OCI-LY3 (cell line): Measurements from ENCODE around the gene SOX4.

Experiments
- H2AFZ ChIP-seq: fragments of 200-600, 300-600 bp; shearing (Covaris generic); 2 replicates; pipeline ENCODE4 v1.6.0; 2014; ENCODE audit warnings: antibody characterized with exemption, low read depth, low read length
- H3K27ac ChIP-seq: fragments of 200-600, 300-600 bp; sonication (generic); 2 replicates; pipeline ENCODE4 v1.5.1; 2014; ENCODE audit warnings: mild to moderate bottlenecking, low read length, moderate library complexity, mixed read lengths
- H3K27me3 ChIP-seq: fragments of 200-600, 300-600 bp; sonication (generic); 2 replicates; pipeline ENCODE4 v1.6.1; 2014; ENCODE audit warnings: low read depth, low read length, mixed read lengths
- H3K36me3 ChIP-seq: fragments of 200-600, 300-600 bp; sonication (generic); replicated peaks from 2 replicates; pipeline ENCODE3; 2014; ENCODE audit warnings: low read depth, low read length, mixed read lengths
- H3K4me1 ChIP-seq: fragments of 300-600, 200-600 bp; sonication (generic); 2 replicates; pipeline ENCODE4 v1.6.1; 2014; ENCODE audit warnings: low read length, mixed read lengths
- H3K4me2 ChIP-seq: fragments of 200-600, 300-600 bp; sonication (generic); 2 replicates; pipeline ENCODE4 v1.6.1; 2014; ENCODE audit warnings: low read length, mixed read lengths
- H3K4me3 ChIP-seq: fragments of 300-600, 200-600 bp; sonication (generic); 2 replicates; pipeline ENCODE4 v1.5.1; 2014; ENCODE audit warnings: antibody characterized with exemption, mild to moderate bottlenecking, low read length, moderate library complexity
- H3K79me2 ChIP-seq: fragments of 300-600, 200-600 bp; shearing (Covaris generic); 2 replicates; pipeline ENCODE4 v1.6.1; 2014; ENCODE audit warnings: mild to moderate bottlenecking, low read length, mixed read lengths
- H3K9ac ChIP-seq: fragments of 300-600, 200-600 bp; shearing (Covaris generic); 2 replicates; pipeline ENCODE4 v1.6.0; 2014; ENCODE audit warnings: mild to moderate bottlenecking, low read length, moderate library complexity
- H3K9me3 ChIP-seq: fragments of 200-600, 300-600 bp; shearing (Covaris generic); 2 replicates; pipeline ENCODE4 v1.6.1; 2014; ENCODE audit warnings: low read length, mixed read lengths; ENCODE audit not compliant: insufficient read depth
- H4K20me1 ChIP-seq: fragments of 200-600, 300-600 bp; sonication (generic); 2 replicates; pipeline ENCODE4 v1.6.1; 2016; ENCODE audit warnings: low read length, mixed read lengths; ENCODE audit not compliant: insufficient read depth
- CTCF ChIP-seq: fragments of 200-600, 300-600 bp; sonication (generic); IDR thresholded peaks from 2 replicates; pipeline ENCODE4 v1.5.1; 2014; ENCODE audit warnings: antibody characterized with exemption, low read length, low read depth
- EZH2phosphoT487 ChIP-seq: fragments of 200-600 bp; shearing (Covaris generic); IDR thresholded peaks from 2 replicates; pipeline ENCODE4 v1.6.1; 2018; ENCODE audit warnings: antibody characterized with exemption, mixed run types, low read depth

Gene SOX4

DNA sequence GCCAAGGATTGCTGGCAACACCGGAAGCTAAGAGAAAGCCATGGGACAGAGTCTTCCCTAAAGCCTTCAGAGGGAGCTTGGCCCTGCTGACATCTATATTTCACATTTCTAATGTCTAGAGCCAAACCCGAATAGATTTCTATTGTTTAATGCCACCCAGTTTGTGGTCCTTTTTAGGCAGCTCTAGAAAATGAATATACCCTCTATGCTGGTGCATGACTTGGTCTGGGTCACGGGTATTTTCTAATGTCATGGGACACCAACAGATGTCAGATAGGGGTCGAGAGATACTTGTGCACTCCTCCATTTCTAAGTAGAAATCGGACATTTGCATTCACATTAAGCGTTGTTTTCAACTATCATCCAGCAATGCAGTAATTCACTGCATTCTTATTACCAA lies 37.0 kb upstream of the SOX4 start:
- Histone ChIP-seq H3K79me2 (no peaks in the 10 kb centered on the region), H2AFZ (no peak overlapping the region), H3K27ac (no peak overlapping the region), H3K9me3 (no peaks in the 10 kb centered on the region), H3K4me3 (no peak overlapping the region), H3K4me1 (no peaks in the 10 kb centered on the region), H4K20me1 (no peaks in the 10 kb centered on the region), H3K9ac (no peak overlapping the region), H3K36me3 (no peaks in the 10 kb centered on the region), H3K4me2 (no peak overlapping the region), H3K27me3 (no peaks in the 10 kb centered on the region)
- TF ChIP-seq EZH2phosphoT487 (no peak), CTCF (no peak)

GRCh38 chr6:21556968-21557721 lies 36.4 kb upstream of the SOX4 start:
- Histone ChIP-seq H3K27ac (no peak overlapping the region), H3K27me3 (no peaks in the 10 kb centered on the region), H4K20me1 (no peaks in the 10 kb centered on the region), H3K4me1 (no peaks in the 10 kb centered on the region), H3K36me3 (no peaks in the 10 kb centered on the region), H3K9me3 (no peaks in the 10 kb centered on the region), H3K79me2 (no peaks in the 10 kb centered on the region), H3K9ac (no peak overlapping the region), H2AFZ (no peak overlapping the region), H3K4me3 (no peak overlapping the region), H3K4me2 (no peak overlapping the region)
- TF ChIP-seq CTCF (no peak), EZH2phosphoT487 (no peak)

DNA sequence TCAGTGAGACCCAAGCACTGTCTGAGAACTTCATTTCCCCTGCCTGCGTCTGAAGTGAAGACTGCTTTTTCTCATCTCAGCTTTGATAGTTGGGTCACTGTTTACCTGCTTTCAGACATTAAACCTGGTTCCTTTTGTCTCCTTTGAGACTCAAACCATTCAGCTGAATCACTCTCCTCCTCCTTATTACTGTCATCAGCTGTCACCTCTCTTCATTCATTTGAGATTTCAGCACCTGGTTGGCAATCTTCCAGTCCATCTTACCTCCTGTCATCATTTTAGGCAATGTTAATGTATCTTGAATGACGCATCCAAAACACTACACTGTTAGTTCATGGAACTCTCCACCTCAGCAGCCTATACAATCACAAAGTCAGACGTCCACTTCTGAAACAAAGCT lies 34.3 kb upstream of the SOX4 start:
- Histone ChIP-seq H3K9ac (no peak overlapping the region), H3K27me3 (no peaks in the 10 kb centered on the region), H3K4me3 (no peak overlapping the region), H3K4me1 (no peaks in the 10 kb centered on the region), H3K4me2 (no peak overlapping the region), H3K9me3 (no peaks in the 10 kb centered on the region), H3K27ac (no peak overlapping the region), H3K36me3 (no peaks in the 10 kb centered on the region), H2AFZ (no peak overlapping the region), H3K79me2 (no peaks in the 10 kb centered on the region), H4K20me1 (no peaks in the 10 kb centered on the region)
- TF ChIP-seq CTCF (no peak), EZH2phosphoT487 (no peak)

GRCh38 chr6:21560249-21560648 lies 33.3 kb upstream of the SOX4 start:
- H3K4me2 ChIP-seq: no peak overlapping the region
- H2AFZ ChIP-seq: no peak overlapping the region
- no peaks in the 10 kb centered on the region for H3K79me2 ChIP-seq
- H3K4me3 ChIP-seq: no peak overlapping the region
- no peaks in the 10 kb centered on the region for H3K4me1 ChIP-seq
- no peak overlapping the region for H3K27ac ChIP-seq
- TF ChIP-seq CTCF: no peak
- TF ChIP-seq EZH2phosphoT487: no peak
- no peaks in the 10 kb centered on the region for H3K27me3 ChIP-seq
- H3K36me3 ChIP-seq: no peaks in the 10 kb centered on the region
- no peaks in the 10 kb centered on the region for H4K20me1 ChIP-seq
- H3K9me3 ChIP-seq: no peaks in the 10 kb centered on the region
- H3K9ac ChIP-seq: no peak overlapping the region
